NCI-H2029 treated with DMSO at 0.1 percent for 48 hours (cell line): ENCODE data around the gene CNN3.

ENCODE experiments used
- DNase-seq: peaks from one replicate; lab custom pipeline; 2025; lab: John Stamatoyannopoulos, UW

The CNN3 gene

GRCh38 chr1:94856004-94856403 lies 70.9 kb downstream of the CNN3 start:
- no peak for DNase-seq

- peak; percentile 83 for DNase-seq
Measured at GRCh38 chr1:94855307-94855700, 71.6 kb downstream of the CNN3 start.

DNA sequence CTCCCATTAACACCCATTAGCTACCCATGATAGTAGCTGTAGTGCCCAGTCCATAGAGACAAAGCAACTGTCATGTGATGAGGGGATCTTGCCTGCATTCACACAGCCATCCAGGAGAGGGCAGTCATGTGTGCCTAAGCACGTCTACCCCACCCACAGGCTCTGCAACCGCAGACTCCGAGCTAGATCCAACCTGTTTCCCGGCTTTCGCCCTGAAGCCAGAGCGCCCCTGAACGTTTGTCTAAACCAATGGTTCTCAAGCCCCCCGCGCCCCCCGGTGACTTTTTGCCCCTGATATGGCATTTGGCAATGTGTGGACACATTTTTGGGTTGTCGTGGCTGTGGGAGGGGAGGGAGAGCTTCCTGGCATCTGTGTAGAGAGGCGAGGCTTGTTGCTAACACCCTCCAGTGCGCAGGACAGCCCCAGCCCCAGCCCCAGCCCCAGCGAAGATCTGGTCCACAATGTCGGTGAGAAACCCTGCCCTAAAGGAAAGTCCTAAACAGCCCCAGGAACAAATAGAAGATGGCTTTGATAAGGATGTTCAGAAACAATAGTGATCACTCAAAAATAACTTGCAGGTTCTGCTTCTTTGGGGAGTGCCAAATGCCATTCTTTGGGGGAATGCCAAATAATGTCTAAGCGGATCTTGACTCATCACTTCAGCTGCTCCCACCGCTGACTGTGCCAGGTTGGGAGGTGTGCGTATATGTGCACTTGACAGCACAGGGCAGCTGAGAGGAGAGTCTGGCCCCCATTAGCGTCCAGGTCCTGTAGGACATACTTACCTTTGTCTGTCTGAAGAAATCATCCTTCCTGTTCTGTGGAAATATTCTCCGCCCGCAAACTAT lies 72.2 kb downstream of the CNN3 start:
- DNase-seq, result peak; percentile 94

DNA sequence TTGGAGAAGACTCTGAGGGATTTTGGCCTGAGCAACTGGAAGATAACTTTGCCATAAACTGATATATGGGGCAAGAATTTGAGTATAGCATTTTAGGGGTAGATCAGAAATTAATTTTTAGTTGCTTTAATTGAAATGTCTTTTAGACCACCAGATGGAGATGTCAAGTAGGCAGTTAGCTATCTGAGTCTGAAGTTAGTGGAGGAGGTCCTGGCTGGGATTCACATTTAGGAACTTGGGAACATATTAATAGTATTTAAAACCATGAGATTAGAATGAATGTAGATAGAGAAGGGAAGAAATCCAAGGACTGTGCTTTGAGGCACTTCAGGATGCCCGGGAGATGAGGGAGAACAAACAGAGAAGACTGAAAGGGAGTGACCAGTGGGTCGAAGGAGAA lies 74.1 kb downstream of the CNN3 start:
- no peak for DNase-seq

DNA sequence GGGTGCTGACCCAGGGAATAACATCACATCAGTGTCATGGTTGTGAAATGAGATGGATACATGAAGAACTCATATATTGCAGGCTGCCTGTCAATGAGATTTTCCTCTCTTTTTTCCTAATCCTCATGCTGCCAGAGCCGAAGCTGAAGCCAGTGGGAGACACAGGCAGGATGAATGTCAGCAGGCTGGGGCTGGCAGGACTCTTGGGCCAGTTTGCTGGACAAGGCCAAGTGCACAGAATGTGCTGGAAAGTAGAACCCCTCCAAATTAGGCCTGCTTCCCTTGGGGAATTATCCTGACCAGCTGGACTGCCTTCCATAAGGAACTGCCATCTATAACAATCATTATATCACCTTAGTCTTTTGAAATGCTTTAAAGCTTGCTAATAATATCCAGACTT lies 75.3 kb downstream of the CNN3 start:
- no peak for DNase-seq
